NCI-H345 (cell line): ENCODE results near the gene IL11RA.
"Not testable (repeated sequence)": the region's sequence is repeated elsewhere in the genome, so short reads cannot be mapped to it uniquely, and the experiment has no call there.

Experiments used
- DNase-seq: peaks from one replicate; lab custom pipeline; 2025; lab: John Stamatoyannopoulos, UW

IL11RA gene

DNA sequence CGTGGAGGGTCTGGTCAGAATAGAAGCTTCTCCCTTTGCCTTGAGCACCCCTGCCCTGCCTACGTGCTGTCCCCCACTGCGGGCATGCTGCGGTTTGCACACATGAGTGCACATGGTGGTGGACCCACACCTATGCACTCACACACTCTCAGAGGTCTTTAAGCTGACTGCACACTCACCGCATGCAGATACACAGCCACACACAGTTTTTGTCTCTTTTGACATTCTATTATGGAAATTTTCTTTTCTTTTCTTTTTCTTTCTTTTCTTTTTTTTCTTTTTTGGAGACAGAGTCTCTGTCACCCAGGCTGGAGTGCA lies 22.5 kb upstream of the IL11RA start:
- DNase-seq: no peak

DNA sequence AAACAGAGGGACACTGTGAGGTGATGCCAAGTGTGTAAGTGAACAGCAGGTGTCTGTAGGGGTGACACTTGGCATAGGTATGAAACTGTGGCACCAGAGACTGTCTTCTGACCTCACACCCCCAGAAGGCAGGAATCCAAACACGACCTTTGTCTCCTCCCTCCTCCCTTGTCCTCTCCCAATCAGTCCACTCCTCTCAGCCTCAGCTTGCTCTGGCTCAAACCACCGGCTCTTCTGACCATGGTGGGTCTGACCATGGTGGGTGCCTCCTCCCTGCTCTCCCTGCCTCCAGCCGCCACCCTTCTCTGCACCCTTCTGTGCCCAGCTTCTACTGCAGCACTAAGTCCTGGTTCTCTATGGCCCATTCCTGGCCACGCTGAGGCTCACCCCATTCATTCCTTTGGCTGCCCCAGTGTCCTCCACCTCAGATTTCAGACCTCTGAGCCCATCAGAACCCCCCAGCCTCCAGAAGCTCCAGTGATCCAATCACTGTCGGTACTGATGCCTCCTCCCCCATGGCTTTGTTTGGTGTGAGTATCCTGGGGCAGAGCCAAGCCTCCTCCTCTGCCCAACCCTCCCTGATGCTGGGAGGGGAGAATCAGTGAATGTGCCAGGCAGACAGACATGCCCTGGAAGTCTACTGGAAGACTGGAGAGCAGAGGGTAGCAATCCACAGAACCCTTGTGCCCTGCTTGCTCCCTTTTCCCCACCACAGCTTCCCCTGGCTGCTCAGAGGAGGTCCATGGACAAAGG lies 21.4 kb upstream of the IL11RA start:
- no peak for DNase-seq

DNA sequence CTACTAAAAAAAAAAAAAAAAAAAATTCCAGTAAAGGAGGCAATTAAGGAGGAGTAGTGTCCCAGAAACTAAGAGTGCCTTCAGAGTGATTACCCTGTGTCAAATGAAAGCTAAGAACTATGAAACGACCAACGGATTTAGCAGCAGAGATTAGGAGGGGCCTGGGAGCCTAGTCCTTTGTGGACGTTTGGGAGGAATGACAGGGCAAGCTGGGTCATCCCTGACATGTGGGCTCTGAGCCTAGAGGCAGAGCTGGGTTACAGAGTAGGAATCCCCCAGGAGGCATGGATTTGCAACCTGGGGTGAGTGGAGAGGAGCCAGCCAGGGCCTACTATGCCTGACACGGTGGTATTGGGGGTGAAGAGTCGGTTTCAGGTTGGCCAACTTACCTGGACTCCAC lies 18.8 kb upstream of the IL11RA start:
- no peak for DNase-seq

DNA sequence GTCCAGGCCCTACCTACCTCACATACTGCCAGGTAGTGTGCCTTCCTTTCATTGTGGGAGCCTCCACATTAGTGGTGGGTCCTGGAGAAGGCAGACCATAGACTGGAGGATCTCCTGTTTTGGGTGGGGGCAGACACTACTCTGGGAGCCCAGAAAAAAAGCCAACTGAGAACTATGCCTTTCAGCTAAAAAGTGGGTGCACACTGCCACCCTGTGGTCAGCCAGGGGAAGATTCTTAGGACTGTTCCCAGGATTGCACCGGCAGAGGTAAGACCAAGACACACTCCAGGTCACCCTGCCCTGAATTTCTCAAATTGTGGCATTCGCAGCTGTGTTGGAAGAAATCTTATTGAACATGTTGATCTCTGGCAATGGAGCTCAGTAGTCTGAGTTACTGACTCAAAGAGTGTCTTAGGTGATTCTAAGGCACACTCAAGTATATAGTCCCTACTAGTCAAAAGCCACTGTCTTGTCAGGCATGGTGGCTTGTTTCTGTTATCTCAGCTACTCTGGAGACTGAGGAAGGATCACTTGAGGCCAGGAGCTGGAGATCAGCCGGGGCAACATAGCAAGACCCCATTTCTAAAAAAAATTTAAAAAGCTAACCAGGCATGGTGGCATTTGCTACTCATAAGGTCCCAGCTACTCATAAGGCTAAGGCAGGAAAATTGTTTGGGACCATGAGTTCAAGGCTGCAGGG lies 18.0 kb upstream of the IL11RA start:
- peak; percentile 49 for DNase-seq

DNA sequence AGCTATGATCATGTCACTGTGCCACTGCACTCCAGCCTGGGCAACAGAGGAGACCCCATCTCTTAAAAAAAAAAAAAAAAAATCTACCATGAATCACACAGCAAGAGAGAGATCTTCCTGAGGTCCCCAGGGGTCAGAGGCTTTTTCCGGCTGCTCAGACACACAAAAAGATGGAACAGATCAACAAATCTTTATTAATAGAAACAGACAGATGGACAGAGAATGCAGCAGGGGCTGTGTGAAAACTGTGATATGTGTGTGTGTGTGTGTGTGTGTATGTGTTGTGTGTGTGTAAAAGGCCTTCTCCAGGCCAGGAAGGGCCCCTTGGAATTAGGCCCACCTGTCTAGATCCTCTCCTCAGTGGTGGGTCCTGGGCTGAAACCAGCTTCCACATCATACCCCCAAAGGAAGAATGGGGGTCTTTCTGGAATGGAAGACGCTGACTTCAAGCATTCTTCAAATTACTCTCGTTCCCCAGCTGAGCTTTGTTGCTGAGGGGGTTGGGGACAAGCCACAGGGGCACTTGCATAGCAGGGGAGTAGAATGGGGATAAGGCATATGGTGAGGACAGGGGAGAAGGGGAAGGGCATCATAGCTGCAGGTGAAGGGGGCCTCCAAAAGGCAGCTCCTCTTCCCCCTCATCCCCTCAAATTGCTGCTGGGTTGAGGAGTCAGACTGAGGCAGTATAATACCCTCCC lies 17.3 kb upstream of the IL11RA start:
- no peak for DNase-seq

DNA sequence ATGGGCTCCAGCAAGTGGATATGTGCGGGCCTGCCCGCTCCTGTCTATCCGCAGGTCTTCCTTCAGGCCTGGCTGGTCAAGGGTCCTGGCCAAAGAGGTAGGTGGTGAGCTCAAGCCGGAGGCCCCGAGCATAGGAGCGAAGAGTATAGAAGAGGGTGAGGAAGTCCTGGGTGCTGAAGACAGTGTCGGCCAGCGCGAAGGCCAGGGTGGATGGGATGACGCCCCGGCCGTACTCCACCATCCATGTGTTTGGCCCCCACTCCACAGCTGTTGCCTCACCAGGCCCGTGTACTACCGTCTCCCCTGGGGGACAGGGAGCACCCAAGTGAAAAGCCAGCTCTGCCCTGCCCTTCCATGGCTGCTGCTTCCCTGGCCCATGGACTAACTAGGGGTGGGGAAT lies 16.4 kb upstream of the IL11RA start:
- DNase-seq: no peak

DNA sequence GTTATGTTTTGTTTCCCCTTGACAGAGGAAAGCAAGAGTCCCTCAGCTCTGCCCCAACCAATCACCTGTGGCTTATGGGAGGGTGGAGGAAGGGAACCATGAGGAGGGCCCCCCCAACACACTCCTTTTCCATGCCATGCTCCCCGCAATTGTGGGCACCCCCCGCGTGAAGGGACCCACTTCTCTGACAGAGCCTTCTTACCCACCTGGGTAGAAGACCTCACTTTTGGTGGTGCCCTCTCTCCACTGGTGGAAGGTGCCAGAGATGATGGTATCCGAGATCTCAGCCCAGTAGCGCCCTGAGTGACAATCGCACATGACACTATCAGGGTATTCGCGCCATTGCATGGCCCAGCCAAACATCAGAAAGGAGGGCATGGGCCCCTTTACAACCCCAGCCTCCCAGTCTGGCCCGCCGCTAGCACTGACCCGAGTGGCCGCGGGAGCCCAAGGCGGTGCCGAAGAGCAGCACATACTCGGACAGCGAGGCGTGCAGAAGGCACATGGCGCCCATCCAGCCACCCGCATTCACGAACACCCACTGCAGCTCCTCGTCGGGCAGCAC lies 15.1 kb upstream of the IL11RA start:
- no peak for DNase-seq

DNA sequence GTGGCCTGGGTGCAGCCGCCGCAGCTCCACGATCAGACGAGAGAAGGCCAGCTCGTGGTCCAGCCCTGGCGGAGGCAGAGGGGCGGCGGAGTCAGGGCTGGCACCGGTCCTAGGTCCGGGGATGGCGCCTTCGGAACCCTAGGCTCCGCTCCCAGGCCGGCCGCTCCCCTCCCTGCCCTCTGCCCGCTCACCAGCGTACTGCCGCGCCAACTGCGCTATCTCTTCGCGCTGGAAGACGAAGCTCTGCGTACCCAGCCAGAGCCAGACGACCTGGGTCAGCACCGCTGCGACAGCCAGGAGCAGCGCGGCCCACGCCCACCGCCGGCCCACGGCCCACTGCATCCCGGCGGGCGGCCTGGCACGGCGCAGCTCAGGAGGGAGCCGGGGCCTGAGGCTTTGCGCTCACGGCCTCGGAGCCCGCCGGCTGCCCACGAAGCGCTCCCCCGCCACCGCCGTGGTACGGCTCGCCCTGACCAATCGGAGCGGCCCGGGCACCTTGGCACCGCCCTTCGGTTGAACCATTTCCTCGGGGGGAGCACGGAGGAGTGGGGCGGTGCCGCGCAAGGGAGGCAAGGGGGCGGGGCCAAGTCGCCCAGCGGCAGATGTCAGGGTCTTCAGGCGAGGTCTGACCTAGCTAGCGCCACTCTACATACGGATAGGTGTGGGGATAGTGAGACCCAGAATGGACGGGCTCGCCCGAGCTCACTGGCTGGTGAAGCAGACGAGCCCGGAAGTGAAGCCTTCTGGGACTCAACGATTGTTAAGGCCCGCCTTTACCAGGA lies 14.4 kb upstream of the IL11RA start, which contains the start of gene SIGMAR1:
Gene SIGMAR1 (minus strand): TSS at position 432 of the 782 bp plus-strand sequence. CDS start 90 bp downstream, at position 342.
- peak; percentile 93 for DNase-seq

DNA sequence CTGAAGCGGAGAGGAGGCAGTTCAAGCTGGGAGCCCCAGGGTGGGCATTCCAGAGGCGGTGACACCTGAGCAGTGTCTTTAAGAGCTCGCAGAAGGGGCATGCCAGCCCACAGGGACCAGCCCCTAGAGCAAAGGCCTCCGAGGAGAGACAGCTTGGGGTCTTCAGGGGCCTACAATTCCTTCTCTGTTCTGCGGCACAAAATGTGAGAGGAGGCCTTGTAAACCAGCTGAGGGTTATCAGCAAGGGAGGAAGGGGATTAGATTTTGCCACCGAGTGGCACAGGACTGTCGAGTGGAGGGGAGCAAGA lies 13.9 kb upstream of the IL11RA start:
- DNase-seq: no peak

DNA sequence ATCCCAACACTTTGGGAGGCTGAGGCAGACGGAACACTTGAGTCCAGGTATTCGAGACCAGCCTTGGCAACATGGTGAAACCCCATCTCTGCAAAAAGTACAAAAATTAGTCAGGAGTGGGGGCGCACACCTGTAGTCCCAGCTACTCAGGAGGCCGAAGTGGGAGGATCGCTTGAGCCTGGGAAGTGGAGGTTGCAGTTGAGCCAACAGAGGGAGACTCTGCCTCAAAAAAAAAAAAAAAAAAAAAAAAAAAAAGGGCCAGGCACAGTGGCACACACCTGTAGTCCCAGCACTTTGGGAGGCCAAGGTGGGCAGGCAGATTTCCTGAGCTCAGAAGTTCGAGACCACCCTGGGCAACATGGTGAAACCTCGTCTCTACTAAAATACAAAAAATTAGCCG lies 12.7 kb upstream of the IL11RA start:
- DNase-seq: not testable (repeated sequence)

DNA sequence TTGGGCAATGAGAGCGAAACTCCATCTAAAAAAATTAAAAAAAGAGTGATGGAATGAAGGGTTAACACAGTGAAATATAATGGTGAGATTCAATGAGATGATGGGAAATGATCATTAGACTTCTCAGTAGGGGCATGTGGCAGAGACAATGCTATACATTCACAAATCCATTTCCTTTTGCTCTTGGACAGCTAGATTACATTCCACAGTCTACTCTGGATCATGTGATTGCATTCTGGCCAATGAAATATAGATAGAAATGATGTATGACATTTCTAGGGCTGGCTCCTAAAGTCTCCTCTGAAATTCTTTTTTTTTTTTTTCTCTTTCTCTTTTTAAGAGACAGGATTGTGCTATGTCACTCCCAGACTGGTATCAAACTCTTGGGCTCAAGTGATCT lies 9.3 kb upstream of the IL11RA start:
- DNase-seq: no peak

DNA sequence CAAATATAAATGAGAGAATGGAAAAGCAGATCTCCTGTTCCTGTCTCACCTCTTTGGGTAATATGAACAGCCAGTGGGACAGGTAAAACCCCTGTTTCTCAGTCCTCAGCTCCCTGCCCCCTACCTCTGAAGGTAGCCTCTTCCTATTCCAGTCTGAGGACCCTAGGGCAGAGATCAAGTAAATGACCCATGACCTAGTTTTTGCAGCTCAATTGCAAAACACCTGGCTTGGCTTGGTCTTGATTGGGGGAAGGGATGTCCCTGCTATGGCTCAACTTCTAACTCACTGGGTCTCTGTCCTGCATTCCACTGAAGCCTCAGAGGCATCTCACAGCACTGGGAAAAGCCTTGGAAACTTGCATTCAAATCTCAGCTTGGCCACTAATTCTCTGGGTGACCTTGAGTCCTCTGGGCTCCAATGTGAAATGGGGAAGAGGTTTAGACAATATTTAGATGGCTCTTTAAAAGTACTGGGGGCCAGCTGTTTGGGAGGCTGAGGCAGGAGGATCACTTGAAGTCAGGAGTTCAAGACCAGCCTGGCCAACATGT lies 7.1 kb upstream of the IL11RA start:
- DNase-seq: no peak

DNA sequence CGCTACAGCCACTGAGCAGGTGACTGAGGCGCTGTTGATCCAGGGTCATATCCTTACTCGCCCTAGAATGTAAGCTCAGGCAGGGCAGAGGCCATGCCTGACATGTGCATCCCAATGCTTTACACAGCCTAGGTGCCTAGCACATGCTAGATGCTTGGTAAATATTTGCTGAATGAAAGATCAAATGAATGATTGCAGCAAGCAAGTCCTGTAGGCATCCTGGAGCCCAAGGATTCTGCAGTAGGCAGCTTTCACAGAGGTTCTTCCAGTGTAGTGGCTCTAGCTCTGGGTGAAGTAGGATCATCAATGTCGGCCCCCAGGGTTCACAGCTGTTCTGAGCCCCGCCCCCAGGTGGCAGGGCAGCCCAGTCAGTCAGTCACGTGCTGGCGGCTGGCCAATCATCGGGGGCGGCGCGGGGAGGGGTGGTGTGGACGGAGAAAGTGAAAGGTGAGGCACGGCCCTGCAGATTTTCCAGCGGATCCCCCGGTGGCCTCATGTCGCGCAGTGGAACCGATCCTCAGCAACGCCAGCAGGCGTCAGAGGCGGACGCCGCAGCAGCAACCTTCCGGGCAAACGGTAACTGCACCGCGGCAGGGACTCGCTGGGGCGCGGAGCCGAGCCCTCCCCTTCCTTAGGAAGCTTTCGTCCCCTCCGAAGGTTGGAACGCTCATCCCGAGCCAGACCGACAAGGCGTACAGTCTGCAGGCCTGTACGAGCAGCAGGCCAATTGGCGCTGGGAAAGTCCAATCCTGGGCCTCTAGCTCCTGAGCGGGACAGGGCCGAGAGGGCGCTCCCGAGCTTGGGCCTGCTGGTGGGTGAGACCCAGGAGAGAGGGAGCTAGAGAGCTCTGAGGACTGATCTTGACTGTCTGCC lies 5.5 kb upstream of the IL11RA start, which contains the start of gene GALT:
Gene GALT (plus strand): TSS at position 465 of the 873 bp plus-strand sequence. CDS start 30 bp downstream, at position 495.
- peak; percentile 93 for DNase-seq

DNA sequence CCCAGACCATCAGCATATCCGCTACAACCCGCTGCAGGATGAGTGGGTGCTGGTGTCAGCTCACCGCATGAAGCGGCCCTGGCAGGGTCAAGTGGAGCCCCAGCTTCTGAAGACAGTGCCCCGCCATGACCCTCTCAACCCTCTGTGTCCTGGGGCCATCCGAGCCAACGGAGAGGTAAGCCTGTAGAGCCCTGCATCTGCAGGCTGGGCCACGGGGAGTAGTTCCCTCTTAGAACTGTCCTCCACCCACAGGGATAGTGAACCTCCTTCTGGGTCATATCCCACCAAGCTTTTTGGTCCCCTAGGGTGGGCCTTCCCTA lies 4.9 kb upstream of the IL11RA start:
- DNase-seq: no peak

DNA sequence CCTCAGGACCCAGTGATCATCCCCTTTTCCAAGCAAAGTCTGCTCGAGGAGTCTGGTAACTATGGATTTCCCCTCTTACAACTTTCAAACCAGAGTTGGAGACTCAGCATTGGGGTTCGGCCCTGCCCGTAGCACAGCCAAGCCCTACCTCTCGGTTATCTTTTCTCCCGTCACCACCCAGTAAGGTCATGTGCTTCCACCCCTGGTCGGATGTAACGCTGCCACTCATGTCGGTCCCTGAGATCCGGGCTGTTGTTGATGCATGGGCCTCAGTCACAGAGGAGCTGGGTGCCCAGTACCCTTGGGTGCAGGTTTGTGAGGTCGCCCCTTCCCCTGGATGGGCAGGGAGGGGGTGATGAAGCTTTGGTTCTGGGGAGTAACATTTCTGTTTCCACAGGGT lies 4.3 kb upstream of the IL11RA start:
- no peak for DNase-seq

DNA sequence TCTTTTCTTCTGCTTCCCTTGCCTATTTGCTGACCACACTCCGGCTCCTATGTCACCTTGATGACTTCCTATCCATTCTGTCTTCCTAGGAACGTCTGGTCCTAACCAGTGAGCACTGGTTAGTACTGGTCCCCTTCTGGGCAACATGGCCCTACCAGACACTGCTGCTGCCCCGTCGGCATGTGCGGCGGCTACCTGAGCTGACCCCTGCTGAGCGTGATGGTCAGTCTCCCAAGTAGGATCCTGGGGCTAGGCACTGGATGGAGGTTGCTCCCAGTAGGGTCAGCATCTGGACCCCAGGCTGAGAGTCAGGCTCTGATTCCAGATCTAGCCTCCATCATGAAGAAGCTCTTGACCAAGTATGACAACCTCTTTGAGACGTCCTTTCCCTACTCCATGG lies 3.3 kb upstream of the IL11RA start:
- no peak for DNase-seq

DNA sequence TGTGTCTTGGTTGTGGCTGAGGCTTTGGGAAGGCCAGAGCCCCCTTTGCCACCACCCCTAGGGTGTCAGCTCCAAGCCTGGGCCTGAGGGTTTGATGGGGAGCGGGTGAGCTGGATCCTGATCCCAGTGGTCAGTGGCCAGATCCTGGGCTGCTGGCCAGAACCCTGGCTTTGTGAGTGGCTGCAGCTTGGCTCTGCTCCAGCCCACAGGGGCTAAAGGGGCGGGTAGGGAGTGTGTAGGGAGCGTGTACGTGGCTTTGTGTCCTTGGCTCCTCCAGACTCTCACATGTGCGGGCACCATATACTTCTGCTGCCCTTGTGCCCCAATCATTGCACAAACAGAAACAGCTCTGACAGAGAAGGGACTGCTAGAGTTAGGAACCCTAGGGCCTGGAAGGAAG lies 1.2 kb upstream of the IL11RA start:
- DNase-seq: no peak

DNA sequence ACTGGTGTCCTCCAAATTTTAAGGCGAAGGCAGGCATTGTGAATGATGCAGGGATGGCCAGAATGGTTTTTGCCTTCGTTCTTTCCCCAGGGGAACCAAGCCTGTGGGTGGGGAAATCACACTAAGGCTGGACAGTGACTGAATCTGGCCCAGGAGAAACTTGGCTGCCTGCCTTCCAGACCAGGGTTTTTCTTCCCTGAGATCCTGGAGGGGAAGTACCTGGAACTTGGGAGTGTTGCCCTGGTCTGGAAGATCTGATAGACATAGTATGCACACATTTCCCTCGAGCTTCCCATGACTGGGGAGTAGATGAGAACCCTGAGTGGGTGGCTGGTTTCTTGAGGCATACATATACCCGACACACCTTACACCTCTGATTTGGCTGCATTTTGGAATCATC lies 664 bp upstream of the IL11RA start:
- no peak for DNase-seq

DNA sequence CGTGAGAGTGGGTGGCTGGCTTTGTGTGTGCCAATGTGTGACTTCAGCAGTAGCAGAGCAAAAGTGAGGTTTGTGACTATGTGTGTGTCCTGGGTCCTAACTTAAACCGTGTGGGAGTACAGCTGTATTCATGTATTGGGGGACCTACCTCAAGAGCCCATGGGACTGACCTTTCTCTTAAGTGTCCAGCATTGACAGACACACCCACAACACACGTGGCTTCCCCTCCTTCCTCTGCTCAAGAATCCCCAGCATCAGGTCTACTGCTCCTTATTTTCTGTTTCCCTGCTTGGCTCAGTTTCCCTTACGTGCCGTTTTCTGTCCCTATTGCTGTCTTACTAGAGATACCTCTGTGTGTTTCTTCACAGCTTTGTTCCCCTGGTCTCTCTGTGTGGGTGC lies 616 bp downstream of the IL11RA start:
- DNase-seq: no peak

DNA sequence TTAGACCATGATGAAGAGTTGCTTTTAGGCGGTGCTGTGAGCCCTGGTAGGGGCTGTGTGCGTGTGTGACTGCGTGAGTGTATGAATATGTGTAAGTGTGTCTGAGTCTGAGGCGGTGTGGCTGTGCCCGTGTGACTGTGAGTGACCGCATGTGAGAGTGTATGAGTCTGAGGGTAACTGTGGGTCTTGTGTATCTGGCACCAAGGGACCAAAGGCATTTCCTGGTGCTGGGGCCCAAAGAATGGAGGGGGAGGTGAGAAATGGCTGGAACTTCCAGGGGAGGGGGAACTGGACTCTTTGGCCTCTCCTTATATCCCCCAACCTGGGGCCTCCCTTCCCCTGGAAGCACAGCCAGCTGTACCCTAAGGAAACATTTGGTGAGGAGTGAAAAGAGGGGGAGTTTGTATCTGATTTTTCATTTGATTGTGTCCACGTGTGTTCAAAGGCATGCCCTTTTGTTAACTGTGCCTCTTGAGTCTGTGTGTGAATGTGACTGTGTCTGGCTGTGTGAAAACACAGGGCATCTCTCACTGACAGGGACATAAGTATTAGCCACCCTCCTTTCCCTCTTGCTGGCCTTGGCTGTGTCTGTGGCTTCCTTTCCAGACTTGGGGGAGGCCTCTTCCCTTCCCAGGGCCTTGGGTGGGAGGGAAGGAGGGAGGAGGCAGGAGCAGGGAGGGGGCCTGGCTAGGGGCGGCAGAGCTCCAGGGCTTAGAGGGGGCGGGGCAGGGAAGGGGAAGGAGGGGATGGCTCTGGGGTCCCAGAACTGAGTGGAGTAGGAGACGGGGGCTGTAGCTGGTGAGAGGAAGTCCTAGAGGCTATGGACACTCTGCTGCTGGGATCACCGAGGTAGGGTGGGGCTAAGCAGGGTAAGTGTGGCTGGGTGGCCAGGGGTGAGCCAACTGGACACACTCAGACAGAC lies 1.4 kb downstream of the IL11RA start:
- no peak for DNase-seq
